Ramos (cell line): ENCODE data around the gene ADGRD2.

Experiments
- in situ Hi-C: fragments of 300-500 bp; cut with MboI; formaldehyde crosslinking; loops from one replicate; pipeline ENCODE4 v1.14.3; 2022; ENCODE audit warnings: low sequenced_read_pairs; ENCODE audit not compliant: unreplicated experiment

Gene ADGRD2

DNA sequence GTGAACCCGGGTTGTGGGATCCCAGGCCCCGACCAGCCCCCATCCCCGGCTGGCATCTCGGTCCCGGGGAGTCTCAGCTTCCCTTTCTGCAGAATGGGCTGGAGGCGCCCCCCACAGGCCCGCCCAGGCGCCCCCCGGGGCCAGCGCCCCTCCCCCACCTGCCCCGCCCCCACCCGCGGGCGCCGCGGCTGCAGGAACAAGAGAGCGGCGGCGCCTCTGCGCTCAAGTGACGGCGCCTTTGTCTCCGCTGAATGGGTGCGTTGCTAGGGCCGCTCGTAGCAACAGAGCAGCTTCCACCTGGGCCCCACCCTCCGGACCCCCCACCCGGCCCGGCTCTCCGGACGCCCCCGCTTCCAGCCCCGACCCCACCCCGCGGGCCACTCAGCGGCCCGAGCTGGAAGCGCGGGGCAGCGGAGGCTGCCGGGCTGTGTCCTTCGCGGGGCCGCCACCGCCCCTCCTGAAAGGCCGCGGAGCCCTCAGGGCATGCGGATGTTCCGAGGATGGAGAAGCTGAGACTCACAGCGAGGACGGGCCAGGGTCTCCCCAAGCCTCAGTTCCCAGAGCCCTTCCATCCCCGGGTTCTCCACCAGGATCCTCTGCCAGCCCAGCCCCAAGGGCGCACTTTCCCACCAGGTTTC is 27.5 kb downstream of the ADGRD2 start:
- in situ Hi-C loops = no loop called here

DNA sequence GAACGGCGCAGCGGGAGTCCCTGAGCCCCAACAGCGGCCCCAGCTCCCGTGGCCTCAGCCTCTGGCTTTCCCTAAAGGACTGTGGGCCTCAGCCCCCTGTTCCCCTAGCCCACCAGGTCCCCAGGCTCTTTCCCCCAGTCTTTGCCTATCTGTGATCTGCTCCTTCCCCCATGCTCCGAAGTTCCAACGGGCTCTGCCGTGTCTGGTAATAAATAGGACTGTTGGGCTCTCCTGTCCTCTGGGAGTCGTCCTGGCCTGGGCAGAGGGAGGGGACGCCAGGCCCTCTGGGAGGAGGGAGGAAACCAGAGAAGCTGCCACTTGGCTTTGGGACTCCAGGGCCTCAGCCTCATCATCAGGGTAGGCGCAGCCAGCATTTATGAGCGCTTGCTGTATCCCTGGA is 28.1 kb downstream of the ADGRD2 start:
- in situ Hi-C loops = no loop called here

DNA sequence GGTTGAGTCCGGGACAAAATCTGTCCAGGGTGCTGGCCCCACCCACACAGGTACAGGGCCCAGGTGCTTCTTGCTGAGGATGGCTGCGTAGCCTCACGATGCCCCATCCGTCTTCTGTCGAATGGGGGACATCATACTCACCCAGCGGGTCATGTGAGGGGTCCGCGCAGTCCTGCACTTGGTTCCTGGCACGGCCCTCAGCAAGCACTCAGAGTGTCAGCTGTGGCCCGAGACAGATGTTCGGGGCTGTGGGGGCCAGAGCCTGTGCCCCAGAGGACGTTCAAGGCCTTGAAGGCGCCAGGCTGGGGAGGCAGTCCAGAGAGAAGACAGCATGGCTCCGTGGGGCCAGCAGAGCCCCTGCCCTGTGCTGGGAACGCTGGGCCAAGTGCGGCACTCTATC is 29.1 kb downstream of the ADGRD2 start:
- in situ Hi-C loops = no loop called here

DNA sequence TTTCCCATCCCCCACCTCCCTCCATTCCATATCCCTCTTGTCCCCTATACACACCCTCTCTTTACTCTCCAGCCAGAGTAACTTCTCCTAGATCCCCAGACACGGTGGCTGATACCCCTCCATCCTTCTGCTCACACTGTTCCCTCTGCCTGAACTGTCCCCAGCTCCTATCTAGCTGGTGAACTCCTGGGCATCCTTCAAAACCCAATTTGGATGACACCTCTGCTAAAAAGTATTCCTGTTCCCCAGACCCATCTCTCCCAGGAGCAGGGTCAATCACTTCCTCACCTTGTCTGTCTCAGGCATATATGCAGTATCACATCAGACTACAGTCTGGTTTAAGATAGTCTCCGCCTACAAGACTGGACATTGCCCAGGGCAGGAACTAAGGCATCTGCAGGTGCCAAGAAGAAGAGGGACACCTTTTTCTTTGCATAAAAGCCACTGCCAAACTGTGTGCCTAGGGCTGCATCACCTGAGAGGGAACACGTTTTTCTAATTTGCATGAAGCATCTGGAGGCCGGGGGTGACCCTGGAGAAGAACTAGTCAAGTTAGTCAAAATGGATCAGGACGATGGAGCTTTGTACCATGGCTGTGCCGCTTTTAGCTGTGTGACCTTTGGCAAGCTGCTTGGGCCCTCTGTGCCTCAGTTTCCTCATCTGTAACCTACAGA is 29.8 kb downstream of the ADGRD2 start:
- in situ Hi-C loops = no loop called here

DNA sequence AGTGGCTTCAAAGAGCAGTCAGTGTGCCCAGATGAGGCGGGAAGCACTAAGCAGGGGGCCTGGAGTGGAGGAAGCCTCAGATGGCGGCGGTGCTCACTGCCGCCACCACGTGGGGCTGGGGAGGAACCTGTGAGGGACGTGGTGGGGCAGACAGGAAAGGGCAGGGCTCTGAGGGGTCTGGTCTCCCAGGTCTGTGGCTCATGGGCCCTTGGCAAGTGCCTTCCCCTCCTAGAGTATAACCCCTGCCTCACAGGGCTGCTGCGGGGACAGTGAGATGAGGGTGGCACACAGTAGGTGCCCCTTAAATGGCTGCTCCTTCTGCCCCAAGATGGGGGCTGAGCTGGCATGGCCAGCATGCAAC is 30.4 kb downstream of the ADGRD2 start:
- in situ Hi-C loops = no loop called here

DNA sequence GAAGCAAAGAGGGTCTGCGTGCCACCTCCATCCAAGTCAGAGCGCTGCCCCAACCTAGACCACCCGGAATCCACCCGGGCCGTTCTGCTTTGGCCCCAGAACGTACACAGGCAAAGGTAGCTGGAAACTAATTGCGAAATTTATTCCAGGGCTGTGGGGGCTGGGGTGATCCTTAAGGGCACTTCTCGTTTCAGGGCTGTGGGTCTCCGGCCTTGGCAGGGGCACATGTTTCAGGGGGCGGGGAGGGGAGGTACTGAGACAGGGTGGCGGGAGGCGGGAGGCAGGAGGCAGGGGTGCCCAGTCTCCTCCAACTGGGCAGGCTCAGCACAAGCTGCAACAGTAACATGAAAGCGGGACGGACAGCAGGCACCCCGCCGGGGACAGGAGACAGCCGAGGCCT is 30.9 kb downstream of the ADGRD2 start:
- in situ Hi-C loops = no loop called here

DNA sequence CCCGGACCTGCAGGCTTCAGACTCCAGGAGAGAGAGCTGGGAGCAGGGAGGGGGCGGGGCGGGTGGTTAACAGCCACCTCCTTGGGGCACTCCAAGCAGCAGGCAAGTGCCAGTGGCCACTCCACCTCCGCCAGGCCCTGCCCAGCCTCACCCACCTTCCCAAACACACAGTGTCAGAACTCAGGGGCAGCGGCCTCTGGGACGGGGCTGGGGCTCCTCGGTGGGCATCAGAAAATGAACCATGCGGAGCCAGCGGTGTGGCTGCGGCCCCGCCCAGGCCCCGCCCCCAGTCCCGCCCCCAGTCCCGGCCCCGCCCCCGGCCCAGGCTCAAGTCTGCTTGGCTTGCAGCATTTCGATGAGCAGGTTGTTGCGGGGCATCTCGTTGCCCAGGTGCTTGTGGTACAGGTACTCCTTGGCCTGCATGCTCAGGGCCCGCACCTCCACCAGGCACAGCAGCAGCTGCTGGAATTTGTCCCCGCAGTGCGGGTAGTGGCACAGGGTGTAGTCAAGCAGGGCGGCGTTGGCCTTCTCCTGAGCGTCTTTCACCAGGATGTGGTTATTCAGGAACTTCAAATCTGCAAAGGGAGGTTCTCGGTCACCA is 32.3 kb downstream of the ADGRD2 start:
- in situ Hi-C loops = no loop called here

DNA sequence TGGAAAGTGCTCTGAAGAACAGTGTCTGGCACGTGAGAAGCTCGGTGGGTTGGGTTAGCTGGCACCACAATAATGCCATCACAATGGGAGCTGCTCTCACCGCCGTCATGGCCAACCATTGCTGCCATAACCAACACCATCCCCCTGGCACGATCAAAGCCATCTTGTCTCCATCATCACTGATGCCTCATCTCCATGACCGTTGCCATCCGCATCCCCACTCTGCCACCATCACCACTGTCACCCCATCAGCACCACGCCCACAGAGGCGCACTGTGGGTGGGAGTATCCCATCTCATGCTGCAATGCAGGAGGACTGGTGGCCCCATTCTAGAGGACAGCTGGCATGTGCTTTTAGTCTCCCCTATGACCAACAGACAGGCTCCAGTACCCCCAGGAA is 33.2 kb downstream of the ADGRD2 start:
- in situ Hi-C loops = no loop called here

DNA sequence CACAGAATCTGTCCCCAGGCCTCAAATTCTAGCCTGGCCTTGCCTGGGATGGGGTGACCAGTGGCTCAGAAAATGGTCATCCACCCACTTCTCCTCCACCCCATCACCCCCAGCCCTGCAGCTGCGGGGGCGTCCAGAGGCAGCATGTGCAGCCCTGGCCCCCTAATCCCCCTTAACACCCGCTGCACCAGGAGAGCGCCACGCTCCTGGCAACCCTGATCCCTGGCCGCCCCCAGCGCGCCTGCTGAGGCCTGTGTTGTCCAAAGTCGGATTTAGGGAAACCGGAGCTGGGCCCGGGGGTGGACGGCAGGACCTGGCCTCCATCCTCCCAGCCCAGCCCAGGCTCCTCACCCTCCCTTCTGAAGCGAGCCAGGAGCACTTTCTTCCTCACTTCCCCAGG is 35.0 kb downstream of the ADGRD2 start:
- in situ Hi-C loops = no loop called here

DNA sequence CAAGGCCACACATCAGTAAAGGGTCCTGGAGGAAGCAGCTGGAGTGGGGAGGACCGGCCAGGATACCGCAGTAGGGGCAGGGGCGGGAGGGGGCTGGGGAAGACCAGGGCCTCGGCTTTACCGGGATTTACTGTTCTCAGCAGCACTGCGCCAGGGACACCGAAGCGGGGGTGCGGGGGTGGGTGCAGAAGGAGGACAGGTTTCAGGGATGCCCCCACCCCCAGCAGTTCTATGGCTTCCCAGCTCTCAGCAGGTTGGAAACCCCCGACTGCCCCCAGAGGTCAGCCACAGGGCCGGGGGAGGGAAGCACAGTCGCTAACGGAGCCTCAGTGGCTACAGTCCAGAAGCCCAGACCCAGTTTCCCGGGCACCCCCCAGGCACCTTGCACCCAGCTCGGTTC is 35.7 kb downstream of the ADGRD2 start:
- in situ Hi-C loops = no loop called here

DNA sequence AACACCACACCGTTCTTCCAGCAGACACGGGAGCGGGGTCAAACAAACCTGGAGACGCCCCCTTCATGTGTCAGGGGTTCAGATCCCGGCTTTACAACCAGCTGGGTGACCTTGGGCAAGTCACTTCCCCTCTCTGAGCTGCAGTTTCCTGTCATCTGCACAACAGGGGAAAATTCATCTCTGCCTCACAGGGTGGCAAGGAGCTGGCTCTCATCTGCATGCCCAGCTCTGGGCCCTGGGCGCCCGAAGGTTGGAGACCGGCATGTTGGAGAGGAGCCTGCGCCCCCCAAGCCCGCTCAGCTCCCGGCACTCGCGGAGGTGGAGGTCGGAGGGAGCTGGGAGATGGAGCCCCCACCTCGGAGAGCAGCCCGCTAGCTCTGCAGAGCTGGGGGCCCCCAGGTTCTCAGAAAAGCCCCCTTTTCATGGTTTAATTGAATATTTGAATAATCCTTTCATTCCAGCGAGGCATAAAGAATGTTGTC is 36.6 kb downstream of the ADGRD2 start:
- in situ Hi-C loops = no loop called here

DNA sequence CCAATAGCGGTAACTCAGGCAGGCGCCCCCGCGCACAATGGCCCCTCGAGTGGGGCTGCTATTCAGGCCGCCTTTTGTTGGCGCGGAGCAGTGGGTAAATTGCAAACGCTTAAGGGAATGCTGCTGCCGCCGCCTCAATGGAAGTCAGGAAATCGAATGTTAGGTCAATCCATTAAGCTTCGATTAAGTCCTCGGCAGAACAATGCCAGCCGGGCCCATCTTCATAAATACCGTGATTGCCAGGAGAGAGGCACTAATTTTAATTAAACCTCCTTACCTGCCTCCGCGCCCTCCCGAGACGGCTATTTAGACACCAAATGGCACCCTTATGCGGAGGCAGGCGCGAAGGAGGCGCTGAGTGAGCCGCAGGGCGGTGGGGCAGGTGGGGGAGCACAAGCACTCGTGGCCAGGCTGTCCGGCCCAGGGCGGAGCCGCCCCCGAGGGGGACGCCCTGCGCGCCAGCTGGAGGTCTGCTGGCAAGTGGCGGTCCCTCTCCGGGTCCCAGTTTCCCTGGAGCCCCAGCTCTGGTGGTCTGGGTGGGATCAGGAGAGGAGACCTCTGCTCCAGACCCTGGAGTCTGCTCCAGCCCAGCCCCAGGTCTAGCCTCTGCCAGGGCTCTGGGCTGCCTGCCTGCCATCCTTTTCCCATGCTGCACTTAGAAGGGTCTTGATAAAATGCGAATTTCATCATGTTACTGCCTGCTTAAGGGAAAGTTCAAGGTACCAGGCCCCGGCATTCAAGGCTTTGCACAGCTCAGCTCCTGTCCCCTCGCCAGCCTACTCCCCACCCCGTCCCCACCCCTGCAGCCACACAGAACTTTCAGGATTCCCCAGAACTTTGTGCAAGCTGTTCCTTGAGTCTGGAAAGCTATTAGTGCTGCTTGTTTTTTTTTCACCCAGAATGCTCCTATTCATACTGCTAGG is 37.3 kb downstream of the ADGRD2 start:
- in situ Hi-C loops = no loop called here

DNA sequence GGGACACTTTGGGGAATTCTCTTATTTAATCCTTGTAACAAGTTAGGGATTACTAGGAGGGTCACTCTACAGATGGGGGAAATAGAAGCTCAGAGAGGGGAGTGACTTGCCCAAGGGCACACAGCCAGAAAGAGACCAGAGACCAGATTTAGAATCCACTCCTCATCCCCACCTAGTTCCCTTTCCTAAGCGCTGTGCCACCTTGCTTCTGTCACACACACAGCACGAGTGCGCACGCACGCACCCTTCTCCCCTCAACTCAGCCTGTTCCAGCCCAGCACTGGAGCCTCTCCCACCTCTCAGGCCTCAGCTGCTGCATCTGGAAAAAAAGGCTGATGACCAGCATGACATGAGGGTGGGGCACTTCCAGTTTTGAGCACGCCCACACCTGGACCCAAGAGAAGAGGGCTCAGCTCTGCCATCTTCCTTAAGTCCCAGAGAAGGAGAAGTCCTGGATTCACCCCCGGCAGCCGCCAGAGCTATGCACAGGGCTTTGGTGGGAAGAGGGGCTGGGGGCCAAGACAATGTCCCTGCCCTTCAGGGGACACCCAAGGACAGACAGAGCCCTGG is 38.5 kb downstream of the ADGRD2 start:
- in situ Hi-C loops = no loop called here

DNA sequence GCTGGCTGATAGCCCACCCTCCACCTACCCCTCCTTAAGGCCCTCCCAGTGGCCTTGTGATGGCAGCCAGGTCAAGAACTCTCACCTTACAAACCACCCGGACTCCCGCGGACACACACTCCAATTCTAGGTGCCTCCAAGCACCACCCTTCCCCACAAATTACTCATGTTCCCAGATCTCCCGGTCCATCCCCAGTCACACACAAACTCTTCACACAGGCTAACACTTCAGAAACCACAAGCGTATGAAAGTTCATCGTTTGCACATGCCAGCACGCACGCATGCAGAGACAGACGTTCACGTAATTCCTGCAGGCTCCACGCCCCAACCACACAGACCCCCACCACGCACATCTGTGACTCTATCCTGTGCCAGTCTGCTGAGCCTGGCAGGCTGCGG is 39.0 kb downstream of the ADGRD2 start:
- in situ Hi-C loops = no loop called here

DNA sequence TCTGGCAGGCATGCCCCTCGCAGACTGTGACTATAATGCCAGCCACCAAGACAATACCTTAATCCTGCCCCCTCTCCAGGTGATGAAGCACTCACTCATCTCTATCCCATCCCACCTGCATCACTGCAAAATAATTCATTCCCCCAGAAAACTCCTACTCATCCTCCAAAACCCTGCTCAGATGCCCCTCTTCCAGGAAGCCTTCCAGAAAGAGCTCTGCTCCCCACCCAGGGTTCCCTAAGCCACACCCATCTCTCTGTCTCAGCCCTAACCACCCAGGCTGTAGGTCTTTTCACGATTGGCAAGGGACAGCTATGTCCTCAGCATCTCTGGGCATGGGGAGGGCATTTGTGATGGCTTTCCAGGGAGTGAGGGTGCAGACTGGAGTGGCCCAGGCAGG is 39.8 kb downstream of the ADGRD2 start:
- in situ Hi-C loops = no loop called here

DNA sequence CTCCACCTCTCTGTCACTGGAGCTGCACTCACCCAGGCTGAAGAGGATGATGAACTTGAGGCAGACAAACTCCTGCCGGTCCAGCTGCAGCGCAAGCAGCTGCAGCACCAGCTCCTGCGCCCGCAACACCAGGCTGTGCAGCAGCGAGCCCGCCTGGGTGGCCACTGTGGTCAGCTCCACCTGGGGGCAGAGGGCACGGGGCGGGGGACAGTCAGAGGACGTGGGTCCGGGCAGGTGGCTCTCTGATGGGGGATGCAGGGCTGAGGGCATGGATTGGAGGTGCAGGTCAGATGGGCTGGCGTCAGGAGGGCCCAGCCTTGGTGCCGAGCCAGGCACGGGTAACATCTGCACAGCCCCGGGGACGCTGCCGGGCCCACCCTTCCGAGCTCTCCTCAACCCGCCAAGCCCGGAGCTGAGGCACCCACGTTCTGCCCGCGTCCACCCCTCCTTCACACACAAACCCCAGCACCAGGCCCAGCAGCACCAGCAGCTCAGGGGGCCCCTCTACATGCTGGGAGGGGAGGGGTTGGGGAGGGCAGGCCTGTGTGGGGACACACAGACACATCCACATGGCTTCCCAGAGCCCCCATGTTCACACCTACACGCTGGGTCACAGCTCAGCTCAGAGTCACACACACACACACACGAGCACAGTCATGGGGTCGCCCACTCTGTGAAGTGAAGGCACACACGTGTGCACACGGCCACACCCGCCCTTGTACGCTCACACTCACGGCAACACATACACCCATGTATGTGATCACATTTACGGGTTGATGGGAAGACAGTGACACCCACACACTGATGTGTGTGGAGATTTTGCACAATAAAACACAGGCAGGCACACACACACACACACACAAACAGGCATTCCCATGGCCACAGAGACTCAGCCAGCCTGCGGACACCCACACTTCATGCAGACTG is 41.1 kb downstream of the ADGRD2 start:
- in situ Hi-C loops = no loop called here

DNA sequence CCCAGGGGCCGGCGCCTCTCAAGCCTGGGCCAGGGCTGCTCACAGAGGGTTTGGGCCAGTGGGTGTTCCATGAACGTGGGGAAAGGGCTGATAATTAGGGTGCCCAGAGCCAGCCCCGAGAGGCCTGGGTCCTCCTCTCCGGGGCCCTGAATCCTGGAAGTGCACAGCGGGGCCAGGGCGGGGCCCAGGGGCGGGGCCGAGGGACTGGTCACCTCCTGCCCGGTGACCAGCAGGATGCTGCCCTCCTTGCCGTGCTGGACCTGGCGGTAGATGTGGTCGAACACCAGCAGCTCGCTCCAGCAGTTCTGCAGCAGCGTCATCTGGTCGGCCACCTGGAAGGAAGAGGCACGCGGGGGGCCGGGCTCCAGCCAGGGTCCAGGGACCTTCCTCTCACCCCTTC is 42.6 kb downstream of the ADGRD2 start:
- in situ Hi-C loops = no loop called here

DNA sequence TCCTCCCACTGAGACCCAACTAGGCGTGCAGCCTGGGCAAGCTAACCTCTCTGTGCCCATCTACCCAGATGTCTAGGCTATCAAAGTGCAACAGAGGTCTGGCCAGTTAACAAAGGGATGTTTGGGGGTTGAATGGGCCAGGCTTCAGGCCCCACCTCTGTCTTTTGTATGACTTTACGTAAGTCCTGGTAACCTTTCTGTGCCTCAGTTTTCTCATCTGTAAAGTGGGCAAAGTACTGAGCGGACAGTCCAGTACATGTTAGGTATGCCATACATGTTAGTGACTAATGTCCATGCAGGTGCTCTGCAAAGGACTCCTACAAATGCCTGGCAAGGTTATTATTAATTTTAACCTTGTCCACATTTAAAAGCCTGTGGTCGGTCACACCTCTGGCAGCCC is 43.0 kb downstream of the ADGRD2 start:
- in situ Hi-C loops = no loop called here

DNA sequence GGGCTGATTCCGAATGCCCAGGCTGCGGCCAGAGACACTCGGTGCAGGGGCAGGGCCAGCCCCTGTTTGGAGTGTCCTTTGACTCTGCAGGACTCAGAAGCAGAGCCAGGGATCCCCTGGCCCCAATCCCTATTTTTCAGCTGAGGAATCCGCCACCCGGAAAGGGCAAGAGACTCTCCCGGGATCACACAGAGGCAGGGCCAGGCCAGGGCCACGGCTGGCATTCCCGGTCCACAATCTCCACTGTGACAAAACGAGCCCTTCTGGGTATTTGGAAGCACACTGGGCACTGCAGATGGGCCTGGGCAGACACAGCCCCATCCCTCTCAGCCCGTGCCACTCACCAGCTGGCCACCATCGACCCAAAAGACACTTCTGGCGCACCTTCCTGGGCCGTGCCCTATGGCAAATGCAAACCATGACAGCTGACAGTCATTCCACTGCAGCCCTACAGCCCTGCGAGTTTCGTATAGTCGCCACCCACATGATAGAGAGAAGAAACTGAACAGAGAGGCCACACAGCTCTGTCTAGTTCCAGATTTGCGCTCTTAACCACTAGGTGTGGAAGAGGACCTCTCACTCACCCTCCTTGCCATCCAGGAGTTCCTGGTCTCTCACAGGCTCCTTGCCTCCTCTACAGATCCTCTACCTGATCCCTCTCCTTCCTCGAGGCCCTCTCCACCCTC is 43.7 kb downstream of the ADGRD2 start:
- in situ Hi-C loops = no loop called here
